GM21619 (cell line): ENCODE data around the gene INF2.

Source experiments
- ATAC-seq: cut with Tn5 transposase; IDR thresholded peaks from one replicate; pipeline ENCODE4 v1.9.1; 2021; ENCODE audit not compliant: unreplicated experiment

INF2 gene

DNA sequence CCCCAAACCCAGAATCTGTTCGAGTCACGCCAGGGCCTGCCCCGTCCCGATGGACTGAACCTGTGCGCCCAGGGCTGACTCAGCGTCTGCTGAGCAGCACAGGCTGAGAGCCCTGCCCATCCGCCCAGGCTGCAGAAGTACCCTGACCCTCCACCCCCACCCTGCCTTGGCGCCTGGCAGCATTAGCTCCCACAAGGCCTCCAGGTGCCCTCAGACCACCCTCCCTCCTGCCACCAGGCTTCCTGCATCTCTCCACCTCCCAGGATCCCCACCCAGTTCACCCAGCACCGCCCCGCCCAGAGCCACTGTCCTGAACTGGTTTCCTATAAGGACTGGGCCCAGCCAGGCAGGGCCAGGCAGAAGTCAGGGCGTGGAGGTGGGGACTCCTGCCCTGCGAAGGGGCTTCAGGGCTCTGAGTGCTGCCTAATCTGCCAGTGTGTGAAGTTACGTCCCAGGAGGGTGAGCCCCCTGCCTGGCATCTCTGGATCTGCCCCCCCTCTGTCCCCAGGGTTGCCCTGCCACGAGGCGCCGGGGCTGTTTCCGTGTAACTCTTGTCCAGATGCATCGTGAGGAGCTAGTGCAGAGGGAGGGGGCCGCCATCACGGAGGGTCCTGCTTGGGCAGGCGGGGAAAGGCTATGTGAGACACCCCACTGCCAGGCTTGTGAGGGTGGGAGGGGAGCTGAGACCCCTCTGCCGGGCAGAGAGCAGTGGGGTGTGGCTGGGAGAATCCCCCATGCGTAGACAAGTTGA lies 43.7 kb downstream of the INF2 start:
- ATAC-seq, result no peak

DNA sequence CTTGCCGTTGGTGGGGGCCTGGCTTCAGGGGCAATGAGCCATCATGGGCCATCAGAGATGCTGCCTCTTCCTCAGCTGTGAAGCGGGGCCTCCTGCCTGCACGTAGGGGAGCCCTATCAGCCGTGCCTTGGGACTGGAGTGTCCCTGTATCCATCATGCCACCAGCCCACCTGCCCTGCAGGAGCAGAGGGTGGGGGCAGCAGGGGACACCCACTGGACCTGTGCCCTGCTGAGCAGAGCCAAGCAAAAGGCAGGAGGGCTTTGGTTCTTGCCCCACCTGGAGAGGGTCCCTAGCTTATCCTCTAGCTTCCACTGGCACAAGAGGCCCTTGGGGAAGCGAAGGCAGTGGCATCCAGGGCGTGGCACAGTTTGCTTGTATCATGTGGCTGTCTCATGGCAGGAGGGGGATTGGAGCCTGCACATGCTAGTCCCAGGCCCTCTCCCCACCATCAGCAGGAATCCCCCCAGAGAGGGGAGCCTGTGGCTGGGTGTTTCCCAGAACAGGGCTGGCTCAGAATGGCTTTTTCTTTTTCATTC lies 44.7 kb downstream of the INF2 start:
- ATAC-seq, result no peak

DNA sequence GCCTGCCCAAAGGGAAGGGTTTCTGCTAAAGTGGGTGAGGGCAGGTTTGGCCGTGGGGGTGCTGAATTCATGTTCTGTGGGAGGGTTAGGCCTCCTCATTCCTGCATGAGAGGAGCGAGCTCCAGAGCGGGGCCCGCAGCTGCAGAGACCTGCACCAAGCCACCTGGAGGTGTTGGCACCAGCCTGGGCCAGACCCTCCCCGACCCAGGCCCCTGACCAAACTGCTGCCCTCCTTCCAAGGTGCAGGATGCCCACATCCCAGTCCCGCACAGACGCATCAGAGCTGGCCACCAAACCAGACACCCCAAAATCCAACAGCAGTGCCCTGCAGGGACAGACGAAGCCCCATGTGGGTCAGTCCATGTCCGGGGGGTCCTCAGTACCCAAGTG lies 45.2 kb downstream of the INF2 start:
- ATAC-seq, result no peak

DNA sequence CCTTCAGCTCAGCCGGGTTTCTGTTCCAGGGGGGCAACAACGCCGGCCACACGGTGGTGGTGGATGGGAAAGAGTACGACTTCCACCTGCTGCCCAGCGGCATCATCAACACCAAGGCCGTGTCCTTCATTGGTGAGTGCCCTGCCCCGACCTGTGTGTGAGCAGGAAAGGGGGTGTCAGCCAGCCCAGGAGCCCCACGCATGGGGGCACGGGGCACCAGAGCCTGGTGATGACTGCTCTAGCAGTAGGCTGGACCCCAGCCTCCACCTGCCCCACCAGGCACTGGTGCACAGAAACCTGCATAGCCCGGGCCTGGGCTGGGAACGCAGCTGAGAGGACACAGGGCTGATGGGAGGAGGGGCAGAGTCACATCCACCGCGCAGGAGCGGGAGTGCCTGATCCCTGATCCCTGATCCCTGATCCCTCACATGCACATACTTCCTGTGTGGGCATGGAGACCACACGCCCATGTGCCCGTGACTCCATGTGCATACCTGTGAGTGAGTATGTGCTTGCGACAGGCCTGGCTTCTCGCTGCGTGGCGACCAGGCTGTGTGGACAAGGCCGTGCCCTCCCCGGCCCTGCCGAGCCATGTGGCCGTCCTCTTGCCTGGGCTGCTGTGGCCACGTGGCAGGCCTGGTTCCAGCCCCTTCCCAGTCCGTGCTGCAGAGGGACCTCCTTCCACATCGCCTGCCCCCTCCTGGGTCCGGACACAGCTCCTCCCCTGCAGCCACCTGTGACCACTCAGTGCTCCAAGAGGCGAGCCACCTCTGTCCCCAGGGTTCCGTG lies 45.8 kb downstream of the INF2 start:
- no peak for ATAC-seq

- ATAC-seq, result no peak
These were observed 46.6 kb downstream of the INF2 start for GRCh38 chr14:104735830-104736642.

GRCh38 chr14:104738375-104739019 lies 49.1 kb downstream of the INF2 start:
- ATAC-seq, result no peak

DNA sequence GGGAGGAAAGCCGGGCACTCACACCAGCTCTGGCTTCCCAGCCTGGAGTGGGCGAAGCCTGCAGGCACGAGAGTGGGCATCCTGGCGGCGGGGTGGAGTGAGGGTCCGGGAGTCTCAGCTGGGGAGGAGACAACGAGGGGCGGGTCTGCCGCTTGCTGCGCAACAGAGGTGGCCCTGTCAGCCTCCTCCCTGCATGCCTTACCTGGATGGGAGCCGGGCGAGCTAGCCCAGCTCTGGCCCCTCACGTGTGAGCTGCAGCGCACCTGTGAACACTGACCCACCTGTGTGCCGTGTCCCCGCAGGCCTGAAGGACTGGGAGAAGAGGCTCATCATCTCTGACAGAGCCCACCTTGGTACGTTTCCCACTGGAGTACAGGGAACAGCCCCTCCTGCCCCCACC lies 49.6 kb downstream of the INF2 start:
- ATAC-seq, result no peak

DNA sequence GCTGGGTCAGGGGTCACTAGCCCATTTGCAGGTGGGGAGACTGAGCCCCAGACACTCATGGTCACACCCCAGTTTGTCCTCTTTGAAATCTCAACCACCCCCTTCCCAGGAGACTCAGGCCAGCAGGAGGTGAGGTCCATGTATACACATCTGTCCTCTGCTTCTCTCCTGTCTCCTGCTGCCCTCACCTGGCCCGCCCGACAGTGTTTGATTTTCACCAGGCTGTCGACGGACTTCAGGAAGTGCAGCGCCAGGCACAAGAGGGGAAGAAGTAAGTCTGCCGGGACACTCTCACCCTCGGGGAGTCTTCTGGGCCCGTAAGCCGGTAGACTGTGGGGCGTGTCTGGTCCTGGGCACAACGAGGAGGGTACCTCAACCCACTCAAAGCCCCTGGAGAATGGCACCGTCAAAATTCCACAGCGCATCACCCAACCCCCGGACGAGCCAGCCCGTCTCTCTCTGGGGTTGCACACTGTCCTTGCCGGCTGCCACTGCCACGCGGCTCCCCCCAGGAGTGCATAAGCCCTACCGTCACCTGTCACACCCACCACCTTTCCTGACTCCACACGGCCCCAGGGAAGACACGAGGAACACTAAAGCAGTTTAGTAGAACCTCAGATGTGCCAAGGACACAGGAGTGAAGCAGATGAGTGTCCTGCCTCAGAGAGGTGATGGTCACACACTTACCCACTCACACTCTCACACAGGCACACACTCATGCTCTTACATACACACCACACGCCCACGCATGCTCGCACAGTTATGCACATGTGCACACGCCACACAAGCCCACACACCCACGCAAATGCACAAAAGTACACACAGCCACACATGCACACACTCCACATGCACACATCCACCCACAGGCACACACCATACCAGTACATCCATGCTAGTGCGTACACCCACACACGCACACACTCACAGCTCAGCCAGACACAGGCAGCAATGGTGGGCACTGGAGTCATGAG lies 50.4 kb downstream of the INF2 start:
- no peak for ATAC-seq

GRCh38 chr14:104741108-104741802 lies 51.8 kb downstream of the INF2 start:
- ATAC-seq, result no peak

DNA sequence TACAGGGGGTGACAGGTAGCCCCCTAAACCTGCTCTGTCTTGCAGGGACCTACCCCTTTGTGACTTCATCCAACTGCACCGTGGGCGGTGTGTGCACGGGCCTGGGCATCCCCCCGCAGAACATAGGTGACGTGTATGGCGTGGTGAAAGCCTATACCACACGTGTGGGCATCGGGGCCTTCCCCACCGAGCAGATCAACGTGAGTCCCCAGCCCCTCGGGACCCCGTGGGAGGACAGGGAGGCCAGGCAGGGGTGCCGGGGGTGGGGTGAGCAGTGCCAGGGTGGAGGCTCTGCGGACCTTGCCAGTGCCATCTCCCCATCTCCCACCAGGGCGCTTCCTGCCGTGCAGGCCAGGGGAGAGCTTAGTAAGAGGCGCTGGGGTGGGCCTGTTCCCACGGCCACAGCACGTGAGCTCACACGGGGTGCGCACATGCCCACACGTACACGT lies 52.4 kb downstream of the INF2 start:
- no peak for ATAC-seq

DNA sequence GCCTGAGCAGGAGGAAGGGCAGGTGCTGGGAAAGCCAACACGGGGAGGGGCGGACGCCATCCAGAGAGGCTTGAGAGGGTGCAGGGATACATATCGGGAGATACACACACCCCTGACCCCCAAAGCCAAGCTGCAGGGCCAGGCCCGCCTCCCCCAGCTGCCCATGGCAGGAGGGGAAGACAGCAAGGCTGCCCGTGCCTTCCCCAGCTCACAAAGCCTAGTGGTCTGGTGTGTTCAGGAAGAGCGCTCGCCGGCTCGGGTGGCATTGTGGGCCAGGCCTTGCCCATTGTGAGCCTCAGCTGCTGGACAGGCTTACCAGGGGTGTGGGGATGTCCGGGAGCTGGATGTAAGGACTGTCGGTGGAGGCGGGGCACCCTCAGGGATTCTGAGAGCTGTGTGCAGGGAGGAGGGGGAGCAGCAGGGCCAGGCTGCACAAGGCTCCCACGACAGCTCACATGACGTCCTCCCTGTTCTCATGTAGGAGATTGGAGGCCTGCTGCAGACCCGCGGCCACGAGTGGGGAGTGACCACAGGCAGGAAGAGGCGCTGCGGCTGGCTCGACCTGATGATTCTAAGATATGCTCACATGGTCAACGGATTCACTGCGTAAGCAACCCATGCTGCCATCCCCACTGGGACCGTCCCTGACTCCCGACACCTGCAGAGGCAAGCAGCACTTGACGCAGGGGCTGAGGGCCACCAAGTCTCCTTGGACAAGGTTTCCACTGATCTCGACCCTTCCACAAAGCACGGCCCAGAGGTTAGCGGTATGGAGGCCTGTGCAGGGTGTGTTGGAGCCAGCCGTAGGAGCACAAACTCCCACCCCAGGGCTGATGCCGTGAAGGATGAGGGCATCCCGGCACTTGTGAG lies 53.4 kb downstream of the INF2 start:
- no peak for ATAC-seq

- no peak for ATAC-seq
These were observed 54.3 kb downstream of the INF2 start for GRCh38 chr14:104743461-104744380.

GRCh38 chr14:104744484-104744883 lies 55.1 kb downstream of the INF2 start:
- ATAC-seq, result no peak

DNA sequence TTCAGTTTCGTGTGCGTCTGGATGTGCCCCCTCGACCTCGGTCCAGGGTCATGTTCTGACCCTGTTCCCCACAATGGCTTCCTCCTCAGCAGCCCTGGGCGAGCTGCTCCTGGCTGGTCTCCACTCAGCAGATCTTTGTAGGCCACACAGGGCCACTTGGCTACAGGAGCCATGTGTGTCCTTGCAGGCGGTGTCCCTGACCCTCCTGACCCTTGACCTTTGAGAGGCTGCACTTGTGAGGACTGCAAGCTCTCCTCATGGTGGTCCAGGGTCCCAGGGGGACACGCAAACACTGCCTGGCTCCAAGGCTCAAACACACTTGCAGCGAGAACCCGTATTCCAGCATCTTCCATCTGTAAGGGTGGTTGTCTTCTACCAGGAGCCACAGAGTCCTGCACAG lies 56.0 kb downstream of the INF2 start:
- no peak for ATAC-seq

GRCh38 chr14:104746071-104746545 lies 56.7 kb downstream of the INF2 start:
- no peak for ATAC-seq

- no peak for ATAC-seq
These were observed 57.6 kb downstream of the INF2 start for GRCh38 chr14:104746934-104747481.

DNA sequence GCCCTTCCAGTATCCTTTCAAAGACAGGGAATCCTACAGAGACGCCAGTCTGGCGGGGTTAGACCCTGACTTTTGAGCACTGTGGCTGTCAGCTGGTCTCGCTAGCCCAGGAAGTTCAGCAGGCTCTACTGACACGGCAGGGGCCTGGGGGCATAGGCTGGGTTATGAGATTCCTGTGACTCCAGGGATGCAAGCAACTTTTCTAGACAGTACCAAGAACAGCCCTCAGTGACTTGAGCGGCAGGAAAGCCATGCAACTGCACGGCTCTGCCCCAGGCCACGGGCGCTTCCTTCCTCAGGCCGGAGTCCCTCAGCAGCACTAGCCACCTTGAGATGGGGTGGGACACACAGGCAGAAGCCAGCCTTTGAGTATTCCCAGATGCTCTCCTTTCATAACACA lies 58.5 kb downstream of the INF2 start:
- no peak for ATAC-seq
